ENCODE data around the gene SNX9.

DNA sequence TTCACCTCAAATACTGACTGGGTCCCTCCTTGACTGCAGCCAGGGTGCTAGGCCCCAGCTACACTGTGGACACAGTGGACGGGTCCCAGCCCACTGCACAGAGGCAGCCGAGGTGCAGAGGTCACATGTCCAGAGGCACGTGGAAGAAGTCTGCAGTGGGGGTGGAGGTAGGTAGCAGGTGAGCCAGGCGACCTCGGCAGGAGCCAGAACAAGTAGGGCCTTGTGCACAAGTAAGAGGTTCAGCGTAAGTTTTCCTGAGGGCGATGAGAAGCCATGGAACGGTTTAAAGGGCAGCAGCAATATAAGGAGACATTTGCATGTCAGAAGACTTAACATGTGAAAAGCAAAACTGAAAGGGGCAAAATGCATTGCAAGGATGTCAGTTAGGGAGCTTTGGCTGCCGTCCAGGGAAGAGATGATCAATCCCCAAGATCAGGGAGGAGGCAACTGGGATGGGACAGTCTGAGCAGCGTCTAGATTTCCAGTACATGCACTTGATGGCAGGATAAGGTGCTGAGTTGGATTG lies 49.7 kb upstream of the SNX9 start:
- no peak for TF ChIP-seq POLR2AphosphoS5 (IDR thresholded peaks at IDR 0.05)
- no peak for TF ChIP-seq EP300 (IDR thresholded peaks at IDR 0.05)

Data from upper lobe of left lung (tissue), 4 donors.